SK-N-SH treated with all-trans-retinoic acid at 6 μM for 48 hours (cell line): ENCODE data around the gene RBFOX2.

Experiments used
- ARNTL ChIP-seq: fragments of 450-650 bp; formaldehyde crosslinking; IDR thresholded peaks from 2 replicates; pipeline ENCODE4 v1.5.0; 2020; ENCODE audit warnings: low read depth, mild to moderate bottlenecking, moderate library complexity, borderline replicate concordance
- CREB5 ChIP-seq: fragments of 250-450 bp; sonication (Bioruptor Pico); IDR thresholded peaks from 2 replicates; pipeline ENCODE4 v1.5.1; 2020; ENCODE audit warnings: low read depth, mild to moderate bottlenecking, moderate library complexity
- CSRNP3 ChIP-seq: fragments of 250-450 bp; sonication (Bioruptor Pico); IDR thresholded peaks from 2 replicates; pipeline ENCODE4 v1.5.1; 2021; ENCODE audit warnings: mild to moderate bottlenecking, moderate library complexity
- ESRRG ChIP-seq: fragments of 250-450 bp; sonication (Bioruptor Pico); IDR thresholded peaks from 2 replicates; pipeline ENCODE4 v1.6.1; 2021; ENCODE audit warnings: mild to moderate bottlenecking
- ISL1 ChIP-seq: fragments of 250-450 bp; sonication (Bioruptor Pico); IDR thresholded peaks from 2 replicates; pipeline ENCODE4 v2.1.2; 2022; ENCODE audit warnings: mild to moderate bottlenecking, moderate library complexity
- PATZ1 ChIP-seq: fragments of 250-450 bp; sonication (Bioruptor Pico); IDR thresholded peaks from 2 replicates; pipeline ENCODE4 v1.8.0; 2020; ENCODE audit warnings: mild to moderate bottlenecking, moderate library complexity, borderline replicate concordance
- RARB ChIP-seq: fragments of 250-450 bp; sonication (Bioruptor Pico); IDR thresholded peaks from 2 replicates; pipeline ENCODE4 v1.8.0; 2021; ENCODE audit warnings: mild to moderate bottlenecking, moderate library complexity
- TCF4 ChIP-seq: fragments of 250-450 bp; sonication (Bioruptor Pico); IDR thresholded peaks from 2 replicates; pipeline ENCODE4 v1.8.0; 2021; ENCODE audit warnings: mild to moderate bottlenecking, moderate library complexity, borderline replicate concordance
- TOX ChIP-seq: fragments of 250-450 bp; sonication (Bioruptor Pico); IDR thresholded peaks from 2 replicates; pipeline ENCODE4 v1.8.0; 2021; ENCODE audit warnings: mild to moderate bottlenecking, moderate library complexity, borderline replicate concordance
- ZC3H10 ChIP-seq: fragments of 250-450 bp; sonication (Bioruptor Pico); IDR thresholded peaks from 2 replicates; pipeline ENCODE4 v1.5.1; 2021; ENCODE audit warnings: mild to moderate bottlenecking, moderate library complexity
- ZFP3 ChIP-seq: fragments of 250-450 bp; sonication (Bioruptor Pico); IDR thresholded peaks from 2 replicates; pipeline ENCODE4 v1.5.0; 2020; ENCODE audit warnings: mild to moderate bottlenecking, moderate library complexity
- ZFP30 ChIP-seq: fragments of 450-650 bp; formaldehyde crosslinking; IDR thresholded peaks from 2 replicates; pipeline ENCODE4 v1.5.0; 2022; ENCODE audit warnings: mild to moderate bottlenecking, moderate library complexity

- TF ChIP-seq PATZ1 (no peak), CSRNP3 (CRISPR knock-in tag) (no peak), ARNTL (CRISPR knock-in tag) (no peak), TOX (CRISPR knock-in tag) (no peak), ZFP3 (CRISPR knock-in tag) (no peak), ZC3H10 (CRISPR knock-in tag) (no peak), TCF4 (CRISPR knock-in tag) (no peak), ISL1 (CRISPR knock-in tag) (no peak), ZFP30 (CRISPR knock-in tag) (no peak), RARB (CRISPR knock-in tag) (no peak), CREB5 (CRISPR knock-in tag) (no peak), ESRRG (CRISPR knock-in tag) (no peak)
Measured at GRCh38 chr22:36053242-36054147, 24.9 kb upstream of the RBFOX2 start.
